Activated naive CD8-positive, alpha-beta T cell treated with anti-CD3 and anti-CD28 coated beads, Interleukin-2, amount 50 U/mL, for 16 hours (primary cell): ENCODE results near the gene NACC2.

Source experiments
- DNase-seq: peaks from one replicate; pipeline ENCODE4 v3.0.0-alpha.2; 2020; ENCODE audit warnings: low read depth, low spot score

The NACC2 gene

DNA sequence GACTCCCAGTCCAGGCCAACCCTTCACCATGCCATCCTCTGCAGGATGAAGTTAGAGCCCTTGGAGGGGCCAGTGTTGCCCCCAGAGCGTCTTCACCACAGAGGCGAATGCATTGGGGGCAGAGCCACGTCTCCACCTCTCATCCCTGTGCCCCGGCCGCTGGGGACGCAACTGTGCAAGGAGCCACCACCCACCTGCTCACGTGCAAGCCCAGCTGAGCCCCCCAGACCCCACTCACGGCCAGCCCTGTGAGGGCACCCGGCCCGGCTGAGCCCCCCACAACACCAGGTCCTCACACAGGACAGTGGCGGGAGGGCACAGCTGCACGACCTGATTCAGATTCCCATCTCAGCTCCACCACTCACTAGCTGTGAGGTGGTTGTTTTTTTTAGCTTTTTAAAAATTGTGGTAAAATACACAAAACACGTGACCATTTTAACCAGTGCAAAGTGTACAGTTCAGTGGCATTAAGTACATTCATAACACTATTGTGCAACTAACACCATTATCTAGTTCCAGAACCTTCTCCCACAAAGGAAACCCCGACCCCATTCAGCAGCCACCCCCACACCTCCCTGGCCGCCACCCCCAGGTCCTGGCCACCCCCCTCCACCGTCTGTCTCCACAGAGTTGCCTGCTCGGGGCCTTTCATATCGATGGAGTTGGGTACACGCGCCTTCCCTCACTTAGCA is 100.4 kb downstream of the NACC2 start:
- DNase-seq: no peak

DNA sequence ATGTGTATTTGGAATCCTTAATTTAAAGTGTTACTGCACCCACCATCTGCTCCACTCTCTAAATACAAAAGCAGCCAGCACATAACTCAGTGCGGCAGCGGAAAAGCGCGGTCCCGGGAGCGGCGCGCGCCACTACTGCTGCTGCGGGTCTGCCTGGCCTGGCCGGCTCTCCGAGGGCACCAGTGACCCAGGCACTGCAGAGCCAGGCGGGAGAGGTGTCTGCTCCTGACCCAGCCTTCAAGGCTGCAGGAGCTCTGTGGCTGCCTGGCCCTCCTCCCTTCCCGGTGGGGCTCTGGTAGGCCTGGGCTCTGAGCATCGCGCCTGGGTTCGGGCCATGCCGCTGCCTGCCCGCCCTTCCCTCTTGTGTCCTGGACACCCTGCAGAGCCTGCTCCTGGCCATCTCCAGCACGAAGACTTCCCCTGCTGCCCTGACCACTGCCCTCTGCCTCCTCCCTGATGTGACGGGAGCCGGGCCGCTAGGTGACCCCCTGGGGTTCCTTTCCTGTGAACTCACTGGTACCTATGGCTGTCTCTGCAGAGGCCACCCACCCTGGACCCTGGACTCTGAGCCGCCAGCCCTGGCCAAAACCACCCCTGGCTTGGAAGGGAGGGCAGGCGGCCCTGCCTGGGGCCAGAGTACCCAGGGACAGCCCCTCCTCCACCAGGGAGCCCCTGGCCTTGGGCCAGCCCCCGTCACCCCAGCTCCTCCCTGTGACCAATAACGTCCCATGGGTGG is 101.2 kb downstream of the NACC2 start:
- DNase-seq: no peak

DNA sequence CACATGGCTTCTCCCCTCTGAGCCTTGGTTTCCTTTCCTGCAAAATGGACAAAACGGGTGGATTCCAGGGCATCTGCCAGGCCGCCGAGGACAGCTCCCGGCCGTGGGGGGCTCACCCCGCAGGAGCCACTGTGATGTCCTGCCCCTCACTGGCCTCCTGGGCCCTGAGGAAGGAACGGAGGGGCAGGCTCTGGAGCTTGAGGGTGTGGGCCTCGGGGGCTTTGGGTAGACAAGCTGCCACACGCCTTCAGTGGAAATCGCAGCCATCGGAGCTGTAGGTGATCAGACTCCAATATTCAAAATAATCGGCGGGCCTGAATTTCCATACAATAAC is 101.7 kb downstream of the NACC2 start:
- no peak for DNase-seq

DNA sequence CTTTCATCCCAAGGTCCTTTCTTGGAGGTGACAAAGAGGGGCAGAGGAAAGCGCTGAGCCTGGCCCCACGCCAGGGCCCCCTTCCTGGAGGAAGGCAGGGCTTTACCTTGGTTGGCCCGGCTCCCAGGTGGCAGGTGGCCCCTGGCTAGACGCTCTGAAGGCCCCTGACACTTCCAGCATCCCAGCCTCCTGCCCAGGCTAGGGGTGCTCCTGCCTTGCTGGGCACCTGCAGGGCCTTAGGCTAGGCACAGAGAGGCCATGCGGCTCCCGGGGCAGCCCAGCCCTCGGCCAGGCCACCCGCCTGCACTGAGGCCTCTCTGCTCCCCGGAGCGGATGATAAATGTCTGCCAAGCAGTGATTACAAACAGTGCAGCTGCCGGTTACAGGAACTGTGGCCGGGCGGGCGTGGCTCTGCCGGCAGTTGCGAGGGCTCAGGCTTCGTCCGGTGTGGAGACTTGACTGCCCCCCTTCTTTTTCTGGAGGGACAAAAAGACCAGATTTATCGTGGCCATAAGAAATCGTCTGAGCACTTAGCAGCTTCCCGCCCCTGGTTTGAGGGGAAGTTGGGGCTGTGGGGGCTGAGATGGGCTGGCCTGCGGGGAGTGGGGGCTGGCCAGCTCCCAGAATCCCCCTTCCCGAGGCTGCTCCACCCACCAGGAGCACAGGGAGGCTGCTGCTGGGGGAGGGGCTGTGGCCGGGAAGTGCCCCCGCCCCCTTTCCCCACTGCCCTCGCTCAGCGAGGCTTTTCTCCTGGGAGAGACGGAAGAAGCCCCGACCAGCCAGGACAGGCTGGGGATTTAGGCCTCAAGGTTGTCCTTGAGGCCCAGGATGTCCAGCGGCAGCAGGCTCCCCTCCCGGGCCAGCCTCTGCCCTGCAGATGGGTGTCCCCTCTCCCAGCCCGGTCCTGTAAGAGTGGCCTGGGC is 102.3 kb downstream of the NACC2 start:
- DNase-seq: no peak

DNA sequence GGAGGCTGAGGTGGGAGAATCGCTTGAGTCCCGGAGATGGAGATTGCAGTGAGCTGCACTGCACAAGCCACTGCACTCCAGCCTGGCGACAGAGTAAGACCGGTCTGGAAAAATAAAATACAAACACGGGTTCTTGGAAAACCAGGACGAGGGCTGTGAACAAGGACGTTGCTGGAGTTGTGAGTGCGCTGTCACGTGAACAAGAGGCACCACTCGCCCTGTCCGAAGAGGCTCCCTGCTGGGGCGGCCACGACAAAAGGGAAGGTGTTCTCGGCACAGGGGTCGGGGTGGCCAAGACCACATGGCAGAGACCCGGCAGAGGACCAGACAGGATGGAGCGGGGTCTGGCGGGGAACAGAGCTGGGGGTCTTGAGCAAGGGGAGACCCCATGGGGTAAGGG is 103.3 kb downstream of the NACC2 start:
- DNase-seq: no peak

DNA sequence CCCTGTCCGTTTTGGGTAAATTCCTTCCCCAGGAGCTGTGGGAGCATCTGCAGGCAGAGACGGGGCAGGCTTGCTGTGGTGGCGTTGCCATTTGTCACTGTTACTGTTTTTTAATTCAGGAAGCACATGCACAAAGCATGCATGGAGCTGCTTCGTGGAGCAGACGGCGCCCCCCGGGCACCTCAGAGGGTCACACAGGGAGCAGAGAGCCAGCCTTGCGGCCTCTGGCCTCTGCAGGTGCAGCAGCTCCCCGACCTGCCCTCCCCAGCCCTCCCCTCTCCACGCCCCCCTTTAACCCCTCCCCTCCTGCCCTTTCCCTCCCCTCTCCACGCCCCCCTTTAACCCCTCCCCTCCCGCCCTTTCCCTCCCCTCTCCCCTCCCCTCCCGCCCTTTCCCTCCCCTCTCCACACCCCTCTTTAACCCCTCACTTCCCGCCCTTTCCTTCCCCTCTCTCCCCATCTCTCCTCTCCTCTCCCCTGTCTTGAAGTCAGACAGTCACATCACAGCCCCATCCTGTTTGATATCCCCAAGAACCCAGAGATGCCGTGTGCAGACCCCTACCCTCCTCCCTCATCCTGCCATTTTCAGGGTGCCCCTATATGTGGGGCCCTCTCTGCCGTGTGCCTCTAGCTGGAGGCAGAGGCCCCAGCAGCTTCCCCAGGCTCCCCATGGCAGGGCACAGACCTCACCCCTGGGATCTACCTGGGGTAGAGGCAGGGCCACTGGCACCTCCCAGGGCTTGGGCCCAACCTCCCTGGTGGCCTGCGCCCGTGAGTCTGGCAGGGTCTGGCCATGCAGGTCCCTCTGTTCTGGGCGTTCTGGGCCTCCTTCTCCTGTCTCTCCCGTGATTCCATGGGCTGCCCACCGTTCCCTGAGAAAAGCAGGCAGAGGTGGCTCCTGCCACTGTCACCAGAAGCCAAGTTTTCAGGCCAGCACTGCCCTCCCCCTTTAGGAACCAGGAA is 104.3 kb downstream of the NACC2 start:
- no peak for DNase-seq

DNA sequence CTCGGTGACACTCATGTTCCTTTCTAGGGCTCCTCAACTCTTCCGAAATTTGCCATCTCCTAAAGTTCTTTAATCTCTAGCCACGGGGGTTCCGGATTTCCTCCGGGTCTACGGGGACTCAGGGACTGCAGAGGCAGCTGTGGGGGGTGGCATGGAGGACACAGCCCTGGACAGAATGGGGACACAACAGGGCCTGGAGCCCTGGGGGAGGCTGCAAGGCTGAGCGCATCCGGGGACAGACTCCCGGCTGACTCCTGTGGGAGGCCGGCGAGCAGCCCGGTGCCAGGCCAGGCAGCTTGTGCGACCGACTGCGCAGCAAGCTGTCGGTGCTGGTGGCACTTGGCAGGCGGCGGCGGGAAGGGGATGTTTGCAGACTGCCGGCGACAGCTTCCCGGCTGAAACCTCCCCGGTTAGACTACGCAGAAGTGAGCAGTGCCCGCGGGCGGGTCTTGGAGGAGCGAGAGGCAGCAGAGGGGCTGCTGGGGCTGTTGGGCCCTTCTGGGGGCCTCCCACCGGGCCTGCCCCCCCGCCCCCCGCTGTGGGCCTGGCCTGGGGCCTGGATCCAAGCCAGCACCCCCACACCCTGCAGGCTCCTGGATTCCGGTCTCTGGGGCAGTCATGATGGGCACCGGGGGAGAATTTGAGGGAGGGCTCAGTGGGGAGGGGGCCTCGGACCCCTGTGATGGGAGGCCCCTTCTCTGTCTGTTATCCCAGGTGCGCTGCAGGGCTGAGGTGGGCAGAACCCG is 105.2 kb downstream of the NACC2 start:
- DNase-seq: no peak

DNA sequence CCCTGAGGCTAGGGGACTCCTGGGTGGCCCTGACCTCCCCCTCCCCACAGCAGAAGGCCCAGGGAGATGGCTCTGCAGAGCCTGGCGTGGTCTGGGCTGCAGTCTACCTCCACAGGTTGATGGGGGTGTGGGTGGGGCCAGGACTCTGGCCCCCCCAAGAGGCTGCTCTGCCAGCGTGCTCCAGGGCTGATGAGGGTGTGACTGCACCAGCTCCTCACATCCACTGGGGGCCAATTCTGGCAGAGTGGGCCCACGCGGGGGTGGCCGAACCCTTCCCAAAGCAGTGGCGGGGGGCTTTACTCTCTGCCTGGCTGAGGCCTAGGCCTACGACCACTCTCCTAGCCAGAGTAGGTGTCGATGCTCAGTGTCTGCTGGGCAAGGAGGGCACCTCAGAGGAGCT is 105.9 kb downstream of the NACC2 start:
- no peak for DNase-seq

DNA sequence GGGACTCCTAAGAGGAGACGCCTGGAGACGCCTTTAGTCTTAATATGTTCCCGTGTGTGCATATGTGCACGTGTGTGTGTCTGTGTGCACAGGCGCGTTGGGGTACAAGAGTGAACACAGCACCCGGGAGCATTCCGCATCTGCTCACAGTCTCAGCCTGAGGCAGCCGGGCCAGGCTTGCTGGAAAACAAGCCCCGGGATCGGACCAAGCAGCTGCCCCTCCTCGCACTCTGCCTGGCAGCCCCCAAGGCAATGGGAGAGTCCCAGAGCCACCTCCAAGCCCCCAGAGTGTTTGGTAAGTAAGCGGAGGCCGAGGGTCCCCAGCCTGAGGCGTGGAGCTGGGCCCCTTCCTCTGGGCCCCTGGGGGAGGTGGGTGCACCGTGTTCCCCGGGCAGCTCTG is 106.6 kb downstream of the NACC2 start:
- no peak for DNase-seq

DNA sequence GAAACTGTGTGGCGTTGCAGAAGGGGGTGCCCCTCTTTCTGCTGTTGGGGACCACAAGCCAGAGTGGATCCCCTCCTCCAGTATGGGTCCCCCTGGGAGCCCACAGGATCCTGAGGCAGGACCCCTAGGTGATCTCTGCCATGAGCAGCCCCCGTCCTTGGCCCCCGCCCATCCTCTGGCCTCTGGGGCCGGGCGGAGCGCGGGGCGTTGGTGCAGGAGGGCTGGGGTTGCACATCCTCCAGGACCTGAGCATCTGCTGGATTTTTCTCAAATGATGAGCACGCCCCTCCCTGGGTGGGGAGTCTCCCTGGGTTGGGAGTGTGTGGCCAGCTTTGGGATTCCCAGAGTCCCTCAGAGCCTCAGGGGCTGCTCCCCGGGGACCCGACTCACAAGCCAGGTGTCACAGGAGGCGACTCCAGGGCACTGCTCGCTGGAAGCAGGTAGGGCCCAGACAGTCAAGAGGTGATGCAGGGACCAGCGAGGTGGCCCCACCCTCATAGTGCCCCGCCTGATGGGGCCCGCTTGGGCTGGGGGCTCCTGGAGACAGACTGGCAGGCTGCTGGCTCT is 107.2 kb downstream of the NACC2 start:
- DNase-seq: no peak

DNA sequence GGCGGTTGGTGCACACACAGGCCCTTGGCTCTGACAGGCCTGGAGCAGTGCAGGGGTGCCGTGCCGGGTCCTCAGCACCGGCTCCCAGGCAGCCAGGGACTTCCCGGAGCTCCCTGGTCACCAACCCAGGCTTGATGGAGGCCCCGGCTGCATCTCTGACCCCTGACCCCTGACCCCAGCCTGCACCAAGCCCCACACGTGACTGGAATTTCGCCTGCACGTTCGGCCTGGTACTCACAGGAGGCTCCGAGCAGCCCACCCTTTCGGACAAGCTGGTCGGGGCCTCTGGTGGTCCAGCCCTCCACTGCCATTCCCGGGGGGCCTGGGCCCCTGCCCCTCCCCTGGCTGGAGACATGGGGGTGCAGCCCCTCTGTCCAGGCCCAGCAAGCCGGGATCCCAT is 108.5 kb downstream of the NACC2 start:
- DNase-seq: no peak

DNA sequence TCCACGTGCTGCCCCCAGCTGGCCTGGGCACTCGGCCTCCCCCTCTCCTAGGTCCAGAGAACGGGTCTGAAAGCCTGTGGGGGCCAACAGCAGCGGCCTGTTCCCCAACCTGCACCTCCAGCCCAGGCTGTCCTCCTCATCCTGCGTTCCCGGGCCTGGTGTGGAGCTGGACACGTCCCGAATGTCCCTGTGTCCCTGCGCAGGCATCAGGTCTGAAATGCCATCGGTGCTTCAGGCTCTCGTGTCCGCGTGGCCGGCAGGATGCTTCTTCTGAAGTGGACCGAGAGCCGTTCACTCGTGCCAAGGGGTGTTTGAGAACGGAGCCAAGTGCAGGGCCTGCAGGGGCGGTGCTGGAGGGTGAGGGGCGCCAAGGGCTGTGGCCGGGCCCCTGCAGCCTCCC is 109.2 kb downstream of the NACC2 start:
- DNase-seq: no peak

DNA sequence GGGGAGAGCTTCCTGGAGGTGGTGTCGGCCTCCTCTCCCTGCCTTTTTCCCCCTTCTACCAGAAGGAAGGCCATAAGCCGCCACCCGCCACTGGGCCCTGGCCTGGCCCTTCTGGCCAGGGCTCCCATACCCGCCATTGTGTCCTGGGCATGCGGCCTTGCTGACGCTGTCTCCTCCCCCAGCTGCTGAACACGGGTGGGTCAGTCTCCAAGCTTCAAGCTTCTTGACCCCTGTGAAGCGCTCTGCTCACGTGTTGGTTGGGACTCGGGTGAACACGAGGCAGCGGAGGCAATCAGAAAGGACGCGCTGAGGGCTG is 109.7 kb downstream of the NACC2 start:
- no peak for DNase-seq

DNA sequence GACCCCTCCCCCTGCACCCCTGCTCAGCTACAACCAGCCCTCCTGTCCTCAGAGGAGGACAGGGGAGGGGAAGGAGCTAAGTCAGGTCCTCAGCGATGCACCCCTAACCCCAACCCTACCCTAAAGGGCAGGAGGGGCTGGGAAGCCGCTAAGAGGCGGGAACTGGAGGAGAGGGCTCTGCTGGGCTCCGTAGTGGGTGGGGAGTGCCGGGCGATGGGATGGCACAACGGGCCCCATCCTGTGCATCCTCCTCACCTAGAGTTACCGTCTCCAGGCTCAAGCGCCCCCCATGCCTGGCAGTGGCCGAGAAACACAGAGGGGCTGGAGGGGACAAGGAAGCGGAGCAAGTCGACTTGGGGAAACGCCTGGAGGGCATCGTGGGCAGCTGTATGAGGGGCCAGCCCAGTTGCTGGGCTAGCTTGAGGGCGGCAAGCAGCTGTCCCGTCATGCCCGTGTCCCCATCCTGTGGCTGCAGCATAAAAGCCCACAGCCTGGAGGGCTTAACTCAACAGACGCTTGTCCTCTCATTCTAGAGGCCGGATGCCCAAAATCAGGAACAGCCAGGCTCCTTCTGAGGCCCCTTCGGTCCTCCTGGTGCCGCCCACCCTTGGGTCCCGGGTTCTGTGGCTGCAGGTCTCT is 110.9 kb downstream of the NACC2 start:
- no peak for DNase-seq

DNA sequence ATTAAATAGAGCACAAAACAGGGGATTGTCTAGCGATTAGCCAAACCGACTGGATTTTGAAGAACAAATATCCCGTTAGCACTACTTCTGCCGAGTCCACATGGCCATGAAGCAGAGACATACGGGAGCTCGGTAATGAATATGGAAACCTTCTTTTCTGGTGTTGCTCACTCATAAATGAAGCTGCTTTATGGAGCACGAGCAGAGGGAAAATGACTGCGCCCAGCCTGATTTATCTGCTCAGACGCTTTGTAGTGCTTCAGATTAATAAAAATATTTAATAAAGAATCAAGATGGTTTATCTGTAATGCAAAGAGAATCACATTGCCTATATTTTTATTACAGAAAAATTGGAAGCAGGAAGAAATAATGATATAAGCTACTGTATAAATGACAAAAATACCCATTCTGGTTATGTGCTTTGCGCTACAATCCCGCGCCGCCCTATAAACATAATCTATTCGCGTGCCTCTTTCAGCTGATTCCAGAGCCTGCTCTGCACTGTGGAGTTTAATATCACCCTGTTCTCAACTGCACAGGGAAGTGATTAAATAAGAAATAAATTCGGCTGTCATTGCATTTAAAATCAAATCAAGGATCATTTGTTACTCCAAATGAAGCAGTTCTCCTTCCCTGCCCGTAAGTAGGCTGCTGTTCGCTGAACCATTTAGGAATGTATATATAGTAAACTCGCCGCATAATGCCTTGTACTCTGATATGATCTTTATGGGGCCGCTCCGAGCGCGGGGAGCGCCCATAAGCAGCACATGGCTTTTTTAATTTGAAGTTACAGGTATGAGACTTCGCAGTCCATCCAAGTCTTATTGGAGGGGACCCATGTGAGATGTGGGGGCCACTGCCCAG is 111.6 kb downstream of the NACC2 start:
- DNase-seq: no peak

DNA sequence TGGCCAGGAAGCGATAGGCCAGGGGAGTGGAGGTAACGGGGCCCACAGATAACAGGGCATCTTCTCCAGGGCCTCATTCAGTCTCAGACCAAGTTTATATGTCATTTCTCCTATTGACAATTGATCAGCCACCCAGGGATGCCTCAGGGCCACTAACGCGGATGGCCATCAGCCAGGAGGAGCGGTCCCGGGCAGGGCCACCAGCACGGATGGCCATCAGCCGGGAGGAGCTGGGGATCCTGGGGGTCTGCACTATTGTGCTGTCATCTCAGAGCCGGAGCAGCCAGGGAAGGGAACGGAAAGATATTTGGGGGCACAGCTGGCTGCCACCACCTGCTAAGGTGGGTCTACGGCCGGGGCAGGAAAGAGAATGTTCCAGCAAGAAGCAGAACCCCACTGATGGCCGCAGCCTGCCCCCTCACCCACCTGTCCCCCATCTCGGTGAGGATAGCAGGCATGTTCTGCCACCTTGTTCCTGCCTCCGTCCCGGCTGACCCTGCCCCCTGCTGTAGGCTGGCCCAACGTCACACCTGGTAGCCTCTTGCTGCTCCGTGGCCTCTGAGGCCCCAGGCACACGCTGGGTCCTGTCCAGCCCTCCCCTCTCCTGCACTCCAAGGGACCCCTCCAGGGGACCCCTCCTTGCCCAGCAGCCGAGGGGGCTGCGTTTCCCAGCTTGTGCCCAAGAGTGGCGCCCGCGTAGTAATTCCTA is 112.4 kb downstream of the NACC2 start:
- no peak for DNase-seq

DNA sequence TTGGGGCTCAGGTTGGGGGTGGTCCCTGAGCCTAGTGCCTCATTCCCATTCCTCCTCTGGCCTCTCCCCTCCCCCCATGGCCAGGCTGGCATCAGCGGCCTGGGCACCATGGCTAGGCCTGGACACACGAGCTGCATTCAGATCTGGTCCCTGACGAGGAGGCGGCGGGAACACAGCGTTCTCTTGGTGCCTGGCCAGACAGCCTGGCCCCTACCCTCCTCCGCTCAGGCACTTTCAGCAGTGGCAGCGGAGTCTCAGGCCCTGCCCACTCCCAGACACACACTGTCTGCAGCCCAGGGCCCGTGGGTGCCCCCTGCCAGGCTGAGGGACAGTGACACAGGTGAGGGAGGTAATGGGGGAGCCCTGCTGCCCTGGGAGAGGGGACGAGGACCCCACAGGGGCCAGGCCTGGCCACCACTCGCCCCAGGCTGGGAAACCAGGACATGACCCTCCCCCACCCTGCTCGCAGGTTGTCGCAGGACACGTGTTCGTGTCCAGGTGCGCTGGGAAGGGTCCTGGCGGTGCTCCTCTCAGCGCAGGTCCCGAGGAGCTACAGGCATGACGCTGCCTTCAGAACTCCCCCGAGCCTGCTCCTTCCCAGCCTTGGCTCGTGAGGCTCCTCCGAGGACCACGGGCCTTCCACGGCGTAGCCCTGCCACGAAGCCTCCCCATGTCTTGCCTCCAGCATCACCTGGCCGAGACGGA is 114.0 kb downstream of the NACC2 start:
- DNase-seq: no peak
